GM13976 (cell line): ENCODE measurements around the gene CDA.

ENCODE experiments used
- DNase-seq: peaks from one replicate; pipeline ENCODE4 v3.0.0; 2012; ENCODE audit warnings: low spot score
- CTCF ChIP-seq: IDR thresholded peaks from 2 replicates; pipeline ENCODE4 v1.5.1; 2012; ENCODE audit warnings: borderline replicate concordance, mild to moderate bottlenecking; ENCODE audit not compliant: insufficient read depth; ENCODE audit errors: extremely low read depth, missing control alignments, control extremely low read depth
- in situ Hi-C: fragments of 300-500 bp; cut with MboI; formaldehyde crosslinking; loops from one replicate; pipeline ENCODE4 v1.12.0; 2022; ENCODE audit warnings: low sequenced_read_pairs, mixed read lengths, inconsistent platforms; ENCODE audit not compliant: unreplicated experiment

CDA gene

DNA sequence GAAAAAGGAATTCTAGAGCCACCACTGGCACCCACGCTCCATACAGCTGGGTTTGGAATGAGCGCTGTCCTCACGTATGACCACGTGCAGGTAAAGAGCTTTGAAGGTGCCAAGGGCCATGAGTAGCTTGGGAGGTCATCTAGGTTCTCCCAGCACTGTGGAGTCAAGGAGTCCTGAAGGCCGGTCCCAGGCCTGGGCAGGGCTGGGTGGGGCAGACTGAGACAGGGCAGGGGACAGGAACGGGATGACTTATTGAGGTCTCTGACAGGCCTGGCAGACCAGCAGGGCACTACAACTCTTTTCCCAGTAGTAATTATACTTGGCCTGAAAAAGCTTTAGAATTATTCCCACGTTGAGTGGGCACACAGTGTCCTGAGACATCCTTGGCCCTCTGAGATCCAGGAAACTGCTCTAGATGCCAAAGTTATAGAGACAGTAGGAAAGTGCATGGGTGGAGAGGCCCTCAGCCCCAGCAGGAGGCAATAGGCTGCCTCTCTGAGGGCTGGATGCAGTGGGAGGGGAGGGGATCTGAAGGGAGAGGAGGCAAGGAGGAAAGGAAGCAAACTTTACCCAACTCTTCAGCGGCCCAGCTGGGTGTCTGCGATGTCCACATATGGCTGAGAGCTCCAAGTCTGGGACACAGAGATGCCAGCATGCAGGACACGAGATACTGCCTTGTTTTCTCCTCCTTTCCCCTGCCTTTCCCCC, 1.8 kb upstream of the CDA start:
- DNase-seq: no peak
- TF ChIP-seq CTCF: no peak
- in situ Hi-C loops: no loop called here

DNA sequence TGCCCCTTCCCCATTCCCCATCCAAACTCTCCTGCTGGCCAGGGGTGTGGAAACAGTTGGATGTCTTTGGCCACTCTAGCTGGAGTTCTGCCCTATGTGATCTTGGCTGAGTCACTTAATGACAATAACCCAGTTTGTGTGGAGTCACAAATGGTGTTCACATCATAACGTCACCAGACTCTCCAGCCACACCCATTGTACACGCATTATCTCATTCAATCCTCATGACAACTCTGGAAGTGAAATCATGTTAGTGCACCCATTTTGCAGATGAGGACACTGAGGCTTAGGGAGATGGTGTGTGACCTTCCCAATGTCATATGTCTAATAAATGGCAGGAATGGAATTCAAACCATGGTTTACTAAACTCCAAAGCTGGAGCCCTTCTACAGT, 1.2 kb upstream of the CDA start:
- in situ Hi-C loops: no loop called here
- DNase-seq: no peak
- no peak for TF ChIP-seq CTCF

GRCh38 chr1:20589331-20590278, 708 bp downstream of the CDA start:
- no peak for TF ChIP-seq CTCF
- in situ Hi-C loops: no loop called here
- DNase-seq: no peak

DNA sequence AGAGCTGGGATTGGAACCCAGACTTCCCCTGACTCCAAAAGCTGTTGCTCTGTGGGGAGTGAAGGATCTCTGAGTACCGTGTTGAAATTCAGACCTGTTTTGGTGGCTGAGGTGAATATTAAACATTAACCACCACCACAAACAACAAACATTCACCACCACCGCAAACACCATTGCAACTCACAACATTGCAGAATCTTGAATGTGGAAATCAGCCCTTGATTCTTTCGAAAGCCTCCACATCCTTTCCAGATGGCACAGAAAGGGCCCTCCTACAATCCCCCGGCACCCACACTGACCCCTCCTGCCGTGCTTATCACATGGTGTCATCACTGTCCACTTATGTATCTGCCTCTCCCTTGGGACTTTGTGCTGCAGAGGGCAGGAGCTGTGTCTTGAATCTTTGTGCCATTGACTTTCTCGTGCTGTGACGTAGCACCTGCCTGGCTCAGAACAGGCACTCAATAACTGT, 1.4 kb downstream of the CDA start:
- no peak for TF ChIP-seq CTCF
- no peak for DNase-seq
- in situ Hi-C loops: no loop called here

- no peak for TF ChIP-seq CTCF
- DNase-seq: no peak
- in situ Hi-C loops: no loop called here
Observed at GRCh38 chr1:20593756-20594155, 4.9 kb downstream of the CDA start.

DNA sequence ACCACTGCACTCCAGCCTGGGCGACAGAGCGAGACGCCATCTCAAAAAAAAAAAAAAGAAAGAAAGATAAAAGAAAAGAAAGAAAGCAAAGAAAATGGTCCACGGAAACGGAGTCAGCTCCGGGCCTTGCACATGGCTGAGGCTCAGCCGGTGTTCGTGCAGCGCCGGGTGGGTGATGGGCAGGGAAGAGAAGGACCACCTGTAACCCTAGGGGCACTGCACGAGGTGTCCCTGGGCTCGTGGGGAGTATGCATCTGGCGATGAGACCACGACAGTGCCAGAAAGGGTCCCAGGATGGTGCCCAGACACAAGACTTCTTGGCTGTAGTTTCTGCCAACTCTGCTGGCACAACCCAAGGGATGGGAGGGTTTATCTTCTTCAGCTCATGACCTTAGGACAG, 5.8 kb downstream of the CDA start:
- TF ChIP-seq CTCF: no peak
- DNase-seq: no peak
- in situ Hi-C loops: no loop called here
